Right forelimb (tissue), 1 donor: ENCODE measurements around the gene GSTM3.
A peak's percentile ranks its signal among the peaks of the same experiment; 100 is the strongest.

Experiments used
- DNase-seq: peaks from one replicate; pipeline ENCODE4 v3.0.0-alpha.2; 2018

GSTM3 gene

GRCh38 chr1:109740615-109741373, at the start of gene GSTM3:
Gene GSTM3 (minus strand): TSS chr1:109741038. CDS start chr1:109740287, 751 bp downstream.
- DNase-seq = no peak

GRCh38 chr1:109790329-109790728, 49.5 kb upstream of the GSTM3 start:
- no peak for DNase-seq

GRCh38 chr1:109789551-109790180, 48.8 kb upstream of the GSTM3 start:
- DNase-seq = peak; percentile 39

- DNase-seq = peak; percentile 44
Observed at GRCh38 chr1:109788695-109789521, 48.1 kb upstream of the GSTM3 start.

- peak; percentile 62 for DNase-seq
Observed at GRCh38 chr1:109787845-109788601, 47.2 kb upstream of the GSTM3 start.

- peak; percentile 27 for DNase-seq
Observed at GRCh38 chr1:109787211-109787844, 46.5 kb upstream of the GSTM3 start.

- peak; percentile 45 for DNase-seq
Observed at GRCh38 chr1:109786531-109787021, 45.7 kb upstream of the GSTM3 start.

- DNase-seq = no peak
Observed at GRCh38 chr1:109786112-109786480, 45.3 kb upstream of the GSTM3 start.

GRCh38 chr1:109785446-109786111, 44.7 kb upstream of the GSTM3 start:
- DNase-seq = peak; percentile 32

GRCh38 chr1:109784551-109785252, 43.9 kb upstream of the GSTM3 start:
- no peak for DNase-seq

GRCh38 chr1:109783436-109783835, 42.6 kb upstream of the GSTM3 start:
- DNase-seq = no peak

- DNase-seq = no peak
Observed at GRCh38 chr1:109782927-109783326, 42.1 kb upstream of the GSTM3 start.

GRCh38 chr1:109782514-109782913, 41.7 kb upstream of the GSTM3 start:
- no peak for DNase-seq

- no peak for DNase-seq
Observed at GRCh38 chr1:109781806-109782205, 41.0 kb upstream of the GSTM3 start.

- DNase-seq = no peak
Observed at GRCh38 chr1:109780982-109781381, 40.1 kb upstream of the GSTM3 start.

- no peak for DNase-seq
Observed at GRCh38 chr1:109777980-109778625, 37.3 kb upstream of the GSTM3 start.

GRCh38 chr1:109777436-109777835, 36.6 kb upstream of the GSTM3 start:
- DNase-seq = no peak

- DNase-seq = peak; percentile 88
Observed at GRCh38 chr1:109776911-109777310, 36.1 kb upstream of the GSTM3 start.

- DNase-seq = no peak
Observed at GRCh38 chr1:109776206-109776835, 35.5 kb upstream of the GSTM3 start.

GRCh38 chr1:109775398-109775797, 34.6 kb upstream of the GSTM3 start:
- DNase-seq = no peak
